Mesendoderm (in vitro differentiated cells): ENCODE results near the gene GALNTL6.

Experiments
- DNase-seq: peaks from one replicate; pipeline ENCODE4 v3.0.0; 2013
- H2AK5ac ChIP-seq: 2 replicates; pipeline ENCODE4 v1.6.1; 2013; ENCODE audit warnings: low read length, inconsistent platforms
- H2BK120ac ChIP-seq: 2 replicates; pipeline ENCODE4 v1.6.1; 2013; ENCODE audit warnings: low read depth, mild to moderate bottlenecking, low read length, moderate library complexity, mixed read lengths
- H2BK15ac ChIP-seq: replicated peaks from 2 replicates; pipeline ENCODE4 v1.6.1; 2013; ENCODE audit warnings: low read depth, mild to moderate bottlenecking, moderate library complexity
- H2BK5ac ChIP-seq: 2 replicates; pipeline ENCODE4 v1.6.1; 2013; ENCODE audit warnings: low read length, inconsistent platforms
- H3K18ac ChIP-seq: 2 replicates; pipeline ENCODE4 v1.6.1; 2013; ENCODE audit warnings: mild to moderate bottlenecking, low read length, mixed read lengths
- H3K23ac ChIP-seq: one replicate; pipeline ENCODE4 v1.6.1; 2013; ENCODE audit warnings: low read length
- H3K27ac ChIP-seq: 2 replicates; pipeline ENCODE4 v1.5.1; 2013; ENCODE audit warnings: low read depth, mild to moderate bottlenecking, inconsistent platforms, low read length, moderate library complexity
- H3K27me3 ChIP-seq: 2 replicates; pipeline ENCODE4 v1.6.1; 2013; ENCODE audit warnings: low read length, control low read depth, mild to moderate bottlenecking, inconsistent platforms; ENCODE audit not compliant: insufficient read depth, poor library complexity
- H3K36me3 ChIP-seq: 2 replicates; pipeline ENCODE4 v1.6.1; 2013; ENCODE audit warnings: low read length, inconsistent platforms; ENCODE audit not compliant: control insufficient read depth, insufficient read depth
- H3K4ac ChIP-seq: one replicate; pipeline ENCODE4 v1.6.1; 2013; ENCODE audit warnings: low read depth, mild to moderate bottlenecking, low read length, moderate library complexity
- H3K4me1 ChIP-seq: 2 replicates; pipeline ENCODE4 v1.6.1; 2013; ENCODE audit warnings: low read depth, low read length, inconsistent platforms; ENCODE audit not compliant: control insufficient read depth
- H3K4me2 ChIP-seq: 2 replicates; pipeline ENCODE4 v1.6.1; 2013; ENCODE audit warnings: low read length
- H3K4me3 ChIP-seq: 2 replicates; pipeline ENCODE4 v1.5.1; 2013; ENCODE audit warnings: mild to moderate bottlenecking, low read length
- H3K56ac ChIP-seq: one replicate; pipeline ENCODE4 v1.6.1; 2013; ENCODE audit warnings: low read length
- H3K79me1 ChIP-seq: 2 replicates; pipeline ENCODE4 v1.6.1; 2013; ENCODE audit warnings: low read length, inconsistent platforms
- H3K79me2 ChIP-seq: 2 replicates; pipeline ENCODE4 v1.6.1; 2013; ENCODE audit warnings: mild to moderate bottlenecking, low read length; ENCODE audit not compliant: control insufficient read depth, insufficient read depth
- H3K9ac ChIP-seq: 2 replicates; pipeline ENCODE4 v1.6.1; 2013; ENCODE audit warnings: low read length, inconsistent platforms
- H4K5ac ChIP-seq: one replicate; pipeline ENCODE4 v1.6.1; 2013; ENCODE audit warnings: low read length
- H4K8ac ChIP-seq: one replicate; pipeline ENCODE4 v1.6.1; 2013; ENCODE audit warnings: low read depth, mild to moderate bottlenecking, control low read depth, low read length, moderate library complexity
- WGBS: extraction: QIAGEN DNeasy Blood & Tissue Kit; methylation state at CpG from one replicate; pipeline ENCODE4 v1.1.7; 2013; ENCODE audit warnings: low lambda C conversion rate, missing lambda C conversion rate; ENCODE audit not compliant: insufficient coverage; ENCODE audit errors: extremely low coverage; 5-methylcytosine and 5-hydroxymethylcytosine counted together

The GALNTL6 gene

DNA sequence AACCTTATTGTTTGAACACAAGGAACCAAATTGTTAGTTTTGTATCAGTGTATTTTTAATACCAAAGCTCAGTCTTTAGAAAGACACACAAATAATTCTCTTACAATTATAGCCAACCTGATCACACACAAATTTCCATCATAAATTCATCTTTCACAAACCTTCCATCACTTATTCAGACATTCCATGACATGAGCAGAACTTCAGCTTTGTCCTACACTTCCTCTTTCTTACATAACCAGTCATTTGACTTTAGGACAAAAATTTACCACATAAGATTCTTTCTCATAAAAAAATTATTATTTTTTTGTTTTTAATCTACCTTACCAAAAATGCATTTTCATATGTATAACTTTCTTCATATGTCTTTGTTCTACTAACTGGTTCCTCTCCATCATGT is 312.2 kb downstream of the GALNTL6 start:
- no peak overlapping the region for H3K27ac ChIP-seq
- no peaks in the 10 kb centered on the region for H3K27me3 ChIP-seq
- H4K8ac ChIP-seq: no peak overlapping the region
- no peaks in the 10 kb centered on the region for H3K36me3 ChIP-seq
- no peaks in the 10 kb centered on the region for H3K79me2 ChIP-seq
- no peak for DNase-seq
- no peak overlapping the region for H4K5ac ChIP-seq
- H3K18ac ChIP-seq: no peak overlapping the region
- H3K9ac ChIP-seq: no peak overlapping the region
- H2BK5ac ChIP-seq: no peak overlapping the region
- H3K4me3 ChIP-seq: no peak overlapping the region
- no peak overlapping the region for H2AK5ac ChIP-seq
- no peak overlapping the region for H3K4ac ChIP-seq
- H3K4me2 ChIP-seq: no peak overlapping the region
- H3K23ac ChIP-seq: no peak overlapping the region
- H3K4me1 ChIP-seq: no peaks in the 10 kb centered on the region
- H3K56ac ChIP-seq: no peak overlapping the region
- no peak overlapping the region for H2BK15ac ChIP-seq
- H2BK120ac ChIP-seq: no peak overlapping the region
- H3K79me1 ChIP-seq: no peaks in the 10 kb centered on the region

- H3K4me2 ChIP-seq: no peak overlapping the region
- WGBS: no CpG with 5 or more reads among the region's 4 CpGs
These were observed 314.0 kb downstream of the GALNTL6 start for GRCh38 chr4:172127168-172127567.

GRCh38 chr4:172129593-172129992 is 316.4 kb downstream of the GALNTL6 start:
- Histone ChIP-seq H3K27ac (no peak overlapping the region), H3K18ac (no peak overlapping the region), H3K79me1 (no peaks in the 10 kb centered on the region), H3K4me1 (no peaks in the 10 kb centered on the region), H3K4ac (no peak overlapping the region), H2BK15ac (no peak overlapping the region), H4K8ac (no peak overlapping the region), H3K36me3 (no peaks in the 10 kb centered on the region), H3K79me2 (no peaks in the 10 kb centered on the region), H3K4me2 (no peak overlapping the region), H4K5ac (no peak overlapping the region), H3K27me3 (no peaks in the 10 kb centered on the region), H3K23ac (no peak overlapping the region), H3K4me3 (no peak overlapping the region), H3K56ac (no peak overlapping the region), H2BK5ac (no peak overlapping the region), H3K9ac (no peak overlapping the region), H2AK5ac (no peak overlapping the region), H2BK120ac (no peak overlapping the region)
- DNase-seq: no peak
- WGBS: no CpG with 5 or more reads among the region's 1 CpG

More at GRCh38 chr4:172127168-172127567, 314.0 kb downstream of the GALNTL6 start:
- no peaks in the 10 kb centered on the region for H3K36me3 ChIP-seq
- H3K27ac ChIP-seq: no peak overlapping the region
- H3K4me3 ChIP-seq: no peak overlapping the region
- no peak overlapping the region for H3K9ac ChIP-seq
- H3K23ac ChIP-seq: no peak overlapping the region
- H2BK15ac ChIP-seq: no peak overlapping the region
- H3K18ac ChIP-seq: no peak overlapping the region
- no peak overlapping the region for H4K8ac ChIP-seq
- H3K4ac ChIP-seq: no peak overlapping the region
- no peak for DNase-seq
- no peak overlapping the region for H2BK5ac ChIP-seq
- no peak overlapping the region for H4K5ac ChIP-seq
- H2AK5ac ChIP-seq: no peak overlapping the region
- no peaks in the 10 kb centered on the region for H3K79me2 ChIP-seq
- H3K79me1 ChIP-seq: no peaks in the 10 kb centered on the region
- H2BK120ac ChIP-seq: no peak overlapping the region
- H3K56ac ChIP-seq: no peak overlapping the region
- H3K27me3 ChIP-seq: no peaks in the 10 kb centered on the region
- no peaks in the 10 kb centered on the region for H3K4me1 ChIP-seq

DNA sequence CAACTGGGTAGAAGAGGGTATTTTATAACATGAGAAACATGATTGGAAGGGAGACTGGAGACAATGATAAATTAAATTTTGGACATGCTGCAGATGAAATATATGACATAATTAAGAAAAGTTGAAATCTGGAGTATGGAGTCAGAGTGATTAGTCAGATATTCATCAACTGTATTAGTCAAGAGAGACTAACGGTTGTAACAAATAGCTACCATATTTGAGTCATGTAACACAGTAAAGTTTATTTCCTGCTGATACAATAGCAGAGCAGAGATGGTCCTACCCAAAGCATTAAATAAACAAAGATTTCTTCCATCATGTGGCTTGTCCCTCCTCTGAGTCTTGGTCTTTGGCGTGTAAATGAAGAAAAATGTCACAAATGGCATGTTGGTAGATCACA is 321.3 kb downstream of the GALNTL6 start:
- H3K79me1 ChIP-seq: no peaks in the 10 kb centered on the region
- H2BK120ac ChIP-seq: no peak overlapping the region
- H3K4ac ChIP-seq: no peak overlapping the region
- H2AK5ac ChIP-seq: no peak overlapping the region
- no peak for DNase-seq
- no peaks in the 10 kb centered on the region for H3K79me2 ChIP-seq
- H2BK15ac ChIP-seq: no peak overlapping the region
- H3K4me1 ChIP-seq: no peaks in the 10 kb centered on the region
- H3K18ac ChIP-seq: no peak overlapping the region
- H2BK5ac ChIP-seq: no peak overlapping the region
- H3K27me3 ChIP-seq: no peaks in the 10 kb centered on the region
- no peak overlapping the region for H3K27ac ChIP-seq
- no peak overlapping the region for H3K4me2 ChIP-seq
- H3K4me3 ChIP-seq: no peak overlapping the region
- no peak overlapping the region for H3K23ac ChIP-seq
- no peak overlapping the region for H3K9ac ChIP-seq
- no peak overlapping the region for H4K5ac ChIP-seq
- no peak overlapping the region for H3K56ac ChIP-seq
- no CpG with 5 or more reads among the region's 2 CpGs for whole genome bisulfite sequencing
- H4K8ac ChIP-seq: no peak overlapping the region
- no peaks in the 10 kb centered on the region for H3K36me3 ChIP-seq

DNA sequence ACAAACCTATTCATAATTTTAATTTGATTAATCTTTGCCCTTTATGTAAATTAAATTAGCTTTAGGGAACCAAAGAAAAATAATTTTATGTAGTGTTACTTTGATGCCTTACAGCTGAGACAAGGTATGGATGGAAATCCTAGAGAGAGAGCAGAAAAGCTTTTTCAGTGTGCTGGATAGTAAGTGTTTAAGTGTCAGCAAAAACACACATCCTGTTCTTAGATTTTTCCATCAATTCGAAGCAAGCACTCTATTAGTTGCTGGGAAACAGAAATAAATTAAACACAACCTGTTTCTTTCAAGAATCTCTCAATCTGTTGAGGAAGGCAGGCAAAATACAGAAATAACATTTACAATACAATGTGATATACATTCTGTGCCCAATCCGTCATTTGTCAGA is 327.8 kb downstream of the GALNTL6 start:
- DNase-seq: no peak
- no peaks in the 10 kb centered on the region for H3K79me1 ChIP-seq
- H3K9ac ChIP-seq: no peak overlapping the region
- H2BK15ac ChIP-seq: no peak overlapping the region
- H3K4me2 ChIP-seq: no peak overlapping the region
- no peaks in the 10 kb centered on the region for H3K36me3 ChIP-seq
- no CpG with 5 or more reads among the region's 2 CpGs for WGBS
- no peak overlapping the region for H2BK120ac ChIP-seq
- H3K79me2 ChIP-seq: no peaks in the 10 kb centered on the region
- no peaks in the 10 kb centered on the region for H3K27me3 ChIP-seq
- H2AK5ac ChIP-seq: no peak overlapping the region
- no peak overlapping the region for H3K18ac ChIP-seq
- no peak overlapping the region for H3K56ac ChIP-seq
- no peak overlapping the region for H3K23ac ChIP-seq
- no peak overlapping the region for H3K4me3 ChIP-seq
- H4K5ac ChIP-seq: no peak overlapping the region
- no peaks in the 10 kb centered on the region for H3K4me1 ChIP-seq
- no peak overlapping the region for H3K27ac ChIP-seq
- no peak overlapping the region for H4K8ac ChIP-seq
- no peak overlapping the region for H2BK5ac ChIP-seq
- H3K4ac ChIP-seq: no peak overlapping the region

GRCh38 chr4:172142281-172142741 is 329.1 kb downstream of the GALNTL6 start:
- Histone ChIP-seq H3K23ac (no peak overlapping the region), H3K27ac (no peak overlapping the region), H3K9ac (no peak overlapping the region), H2BK15ac (no peak overlapping the region), H2BK5ac (no peak overlapping the region), H3K36me3 (no peaks in the 10 kb centered on the region), H3K79me2 (no peaks in the 10 kb centered on the region), H3K4me3 (no peak overlapping the region), H3K27me3 (no peaks in the 10 kb centered on the region), H4K5ac (no peak overlapping the region), H4K8ac (no peak overlapping the region), H3K4me2 (no peak overlapping the region), H3K56ac (no peak overlapping the region), H3K79me1 (no peaks in the 10 kb centered on the region), H3K18ac (no peak overlapping the region), H2AK5ac (no peak overlapping the region), H2BK120ac (no peak overlapping the region), H3K4me1 (no peaks in the 10 kb centered on the region), H3K4ac (no peak overlapping the region)
- WGBS: no CpG with 5 or more reads among the region's 2 CpGs
- no peak for DNase-seq
